ENCODE results near the gene NFATC4.
"Not testable (repeated sequence)": the region's sequence is repeated elsewhere in the genome, so short reads cannot be mapped to it uniquely, and the experiment has no call there.

Gene NFATC4

DNA sequence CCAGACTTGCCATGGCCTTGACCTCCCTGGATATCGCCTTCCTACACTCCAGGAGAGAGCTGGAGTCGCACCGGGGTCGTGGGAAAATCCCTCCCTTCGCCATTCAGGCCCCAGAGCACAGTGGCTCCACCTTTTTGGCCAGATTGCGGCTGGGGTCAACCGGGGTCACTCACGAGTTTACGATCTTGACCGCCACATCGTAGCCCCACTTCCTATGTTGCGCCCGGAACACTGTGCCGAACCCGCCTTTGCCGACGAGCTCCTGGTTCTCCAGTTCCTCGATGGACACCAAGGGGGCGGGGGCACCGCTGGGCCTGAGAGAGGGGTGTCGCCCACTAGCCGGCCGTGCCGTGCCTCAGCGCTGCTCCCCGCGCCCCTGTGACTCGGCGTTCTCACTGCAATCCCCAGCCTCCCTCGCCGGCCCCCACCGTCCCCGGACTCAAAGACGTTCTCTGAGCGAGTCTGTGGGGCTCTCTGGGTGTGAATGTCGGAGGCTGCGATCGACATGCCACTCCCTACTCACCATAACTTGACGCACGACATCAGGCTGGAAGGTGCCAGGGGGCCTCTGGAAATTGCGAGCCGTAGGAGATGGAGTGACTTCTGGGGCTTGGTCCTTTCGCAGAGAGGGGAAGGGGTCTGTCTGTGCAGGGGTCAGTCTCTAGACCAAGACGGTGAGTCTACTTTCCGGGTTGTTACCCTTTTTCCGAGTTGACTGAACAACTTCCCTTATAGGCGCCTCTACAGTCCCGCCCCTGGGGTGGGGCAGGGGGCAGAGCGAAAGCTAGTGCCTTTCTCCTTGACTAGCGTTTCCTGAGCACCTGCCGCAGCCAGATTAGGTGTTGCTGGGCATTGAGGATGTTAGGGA lies 28.5 kb upstream of the NFATC4 start, which contains the start of gene RIPK3:
Gene RIPK3 (minus strand): TSS at position 708 of the 868 bp plus-strand sequence. CDS start 165 bp downstream, at position 543.
- no peak for DNase-seq (ENCODE audit: low spot score)

DNA sequence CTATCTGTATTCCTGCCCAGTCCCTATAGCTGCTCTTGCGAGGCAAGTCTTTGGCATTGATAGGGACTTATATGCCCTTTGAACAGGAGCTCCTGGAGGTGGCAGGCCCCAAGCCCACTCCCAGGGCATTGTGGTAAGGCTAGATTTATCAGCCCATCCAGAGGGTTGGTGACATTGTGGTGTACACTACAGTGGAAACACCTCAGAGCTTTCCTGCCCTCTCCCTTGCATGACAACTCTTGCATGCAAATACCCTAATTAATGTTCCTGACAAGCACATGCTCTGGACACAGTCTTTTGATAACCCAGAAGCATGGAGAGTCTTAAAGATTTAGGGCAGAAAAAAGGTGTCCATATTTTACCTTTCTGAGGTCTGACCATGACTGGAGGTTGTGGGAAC lies 27.4 kb upstream of the NFATC4 start:
- DNase-seq (ENCODE audit: low spot score) = no peak

DNA sequence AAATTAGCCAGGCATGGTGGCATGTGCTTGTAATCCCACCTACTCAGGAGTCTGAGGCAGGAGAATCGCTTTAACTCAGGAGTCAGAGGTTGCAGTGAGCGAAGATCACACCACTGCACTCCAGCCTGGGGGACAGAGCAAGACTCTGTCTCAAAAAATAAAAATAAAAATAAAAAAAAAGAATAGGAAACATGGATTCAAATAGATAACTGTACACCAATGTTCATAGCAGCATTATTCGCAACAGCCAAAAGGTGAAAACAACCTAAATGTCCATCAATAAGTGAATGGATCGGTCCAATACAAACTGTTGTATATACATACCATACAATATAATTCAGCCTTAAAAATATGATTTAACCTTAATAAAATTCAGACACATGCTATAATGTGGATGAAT lies 25.1 kb upstream of the NFATC4 start:
- DNase-seq (ENCODE audit: low spot score) = no peak

DNA sequence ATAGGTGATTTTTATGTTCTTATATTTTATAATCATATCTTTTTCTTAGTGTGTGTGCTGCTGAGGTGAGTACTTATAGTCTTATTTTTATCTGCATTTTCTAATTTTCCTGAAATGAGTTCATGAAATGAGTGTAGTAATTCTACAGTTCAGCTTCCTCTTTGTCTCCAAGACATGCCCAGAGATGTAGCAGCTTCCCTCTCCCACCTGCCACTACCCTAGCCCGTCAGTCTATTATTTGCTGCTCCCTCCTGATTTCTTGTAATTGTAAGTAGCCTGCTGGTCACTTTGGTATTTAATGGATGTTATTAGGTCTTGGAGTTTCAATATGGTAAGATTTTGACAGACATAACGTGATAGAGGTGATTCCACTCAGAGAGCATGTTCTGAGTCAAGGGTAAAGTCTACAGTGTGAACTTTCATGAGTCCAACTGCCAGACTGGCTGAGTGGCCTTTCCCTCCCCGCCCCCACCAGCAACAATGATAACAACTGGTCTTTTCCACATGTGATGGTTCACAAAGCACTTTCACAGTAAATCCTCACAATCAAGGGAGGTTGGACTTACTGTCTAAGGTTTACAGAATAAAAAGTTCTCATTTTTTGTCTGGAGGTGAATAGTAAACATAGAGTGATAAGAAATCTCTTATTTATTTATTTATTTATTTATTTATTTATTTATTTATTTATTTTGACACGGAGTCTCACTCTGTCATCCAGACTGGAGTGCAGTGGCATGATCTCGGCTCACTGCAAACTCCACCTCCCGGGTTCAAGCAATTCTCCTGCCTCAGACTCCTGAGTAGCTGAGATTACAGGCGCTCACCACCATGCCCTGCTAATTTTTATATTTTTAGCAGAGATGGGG lies 24.0 kb upstream of the NFATC4 start:
- DNase-seq (ENCODE audit: low spot score) = no peak

DNA sequence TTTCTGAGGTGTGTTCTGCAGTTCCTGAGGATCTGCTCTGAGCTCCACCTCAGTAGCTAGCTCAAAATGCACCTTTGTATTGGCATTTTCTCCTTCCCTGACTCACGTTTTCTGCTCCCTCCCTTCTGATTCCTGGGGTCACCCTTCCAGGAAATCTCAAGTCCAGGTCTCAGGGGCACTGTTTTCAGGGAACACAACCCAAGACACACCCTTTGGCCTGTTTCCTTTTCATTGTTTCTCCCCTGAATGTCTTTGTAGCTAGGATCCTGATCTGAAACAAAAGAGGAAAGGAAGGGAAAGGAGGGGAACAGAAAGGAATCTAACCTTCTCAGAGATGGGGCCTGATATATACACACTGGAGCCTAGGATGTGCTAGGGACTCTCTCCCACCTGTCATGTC lies 20.9 kb upstream of the NFATC4 start:
- no peak for DNase-seq (ENCODE audit: low spot score)

DNA sequence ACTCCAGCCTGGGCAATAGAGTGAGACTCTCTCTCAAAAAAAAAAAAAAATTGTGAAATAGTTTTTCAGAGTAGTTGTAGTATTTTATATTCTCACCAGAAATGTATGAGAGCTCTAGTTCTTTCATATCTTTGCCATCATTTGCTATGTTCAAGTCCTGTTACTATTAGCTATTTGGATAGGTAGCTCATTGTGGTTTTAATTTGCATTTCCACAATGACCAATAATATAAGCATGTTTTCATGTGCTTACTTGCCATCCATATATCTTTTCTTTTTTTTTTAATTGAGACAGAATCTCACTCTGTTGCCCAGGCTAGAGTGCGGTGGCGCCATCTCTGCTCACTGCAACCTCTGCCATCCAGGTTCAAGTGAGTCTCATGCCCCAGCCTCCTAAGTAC lies 19.8 kb upstream of the NFATC4 start:
- no peak for DNase-seq (ENCODE audit: low spot score)

DNA sequence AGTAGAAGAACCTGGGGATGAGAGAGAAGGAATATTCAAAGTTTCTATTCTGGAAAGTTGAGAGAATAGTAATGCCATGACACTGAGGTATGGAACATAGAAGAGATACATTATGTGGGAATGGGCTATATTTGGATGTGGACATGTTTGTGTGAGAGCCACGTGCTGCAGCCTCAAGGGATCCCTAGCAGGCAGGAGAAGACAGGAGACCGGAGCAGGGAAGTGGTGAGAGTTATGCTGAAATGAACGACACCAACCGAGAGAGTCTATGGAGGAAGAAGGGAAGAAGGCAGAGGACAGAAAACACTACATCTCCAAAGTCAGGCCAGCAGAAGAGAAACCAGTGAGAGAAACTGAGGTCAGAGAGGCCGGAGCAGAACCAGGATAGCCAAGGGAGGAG lies 18.2 kb upstream of the NFATC4 start:
- no peak for DNase-seq (ENCODE audit: low spot score)

DNA sequence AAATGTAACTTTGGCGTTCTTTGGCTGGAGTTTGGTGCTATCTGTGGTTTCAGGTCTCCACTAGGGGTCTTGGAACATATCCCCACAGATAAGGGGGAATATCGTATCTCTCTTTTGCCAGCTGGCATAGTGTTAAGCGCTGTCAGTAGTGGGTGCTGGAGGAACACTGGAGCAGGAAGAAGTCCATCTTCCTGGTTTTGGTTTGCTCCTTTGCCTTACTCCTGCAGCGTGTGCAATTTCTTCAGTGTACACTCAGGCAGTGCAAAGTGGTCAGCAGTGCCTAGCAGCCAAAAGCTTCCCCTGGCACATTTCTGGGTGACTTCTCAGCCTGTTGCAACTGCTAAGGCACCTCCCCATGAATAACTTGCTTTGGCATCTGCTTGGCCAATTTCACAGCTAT lies 16.5 kb upstream of the NFATC4 start:
- no peak for DNase-seq (ENCODE audit: low spot score)

DNA sequence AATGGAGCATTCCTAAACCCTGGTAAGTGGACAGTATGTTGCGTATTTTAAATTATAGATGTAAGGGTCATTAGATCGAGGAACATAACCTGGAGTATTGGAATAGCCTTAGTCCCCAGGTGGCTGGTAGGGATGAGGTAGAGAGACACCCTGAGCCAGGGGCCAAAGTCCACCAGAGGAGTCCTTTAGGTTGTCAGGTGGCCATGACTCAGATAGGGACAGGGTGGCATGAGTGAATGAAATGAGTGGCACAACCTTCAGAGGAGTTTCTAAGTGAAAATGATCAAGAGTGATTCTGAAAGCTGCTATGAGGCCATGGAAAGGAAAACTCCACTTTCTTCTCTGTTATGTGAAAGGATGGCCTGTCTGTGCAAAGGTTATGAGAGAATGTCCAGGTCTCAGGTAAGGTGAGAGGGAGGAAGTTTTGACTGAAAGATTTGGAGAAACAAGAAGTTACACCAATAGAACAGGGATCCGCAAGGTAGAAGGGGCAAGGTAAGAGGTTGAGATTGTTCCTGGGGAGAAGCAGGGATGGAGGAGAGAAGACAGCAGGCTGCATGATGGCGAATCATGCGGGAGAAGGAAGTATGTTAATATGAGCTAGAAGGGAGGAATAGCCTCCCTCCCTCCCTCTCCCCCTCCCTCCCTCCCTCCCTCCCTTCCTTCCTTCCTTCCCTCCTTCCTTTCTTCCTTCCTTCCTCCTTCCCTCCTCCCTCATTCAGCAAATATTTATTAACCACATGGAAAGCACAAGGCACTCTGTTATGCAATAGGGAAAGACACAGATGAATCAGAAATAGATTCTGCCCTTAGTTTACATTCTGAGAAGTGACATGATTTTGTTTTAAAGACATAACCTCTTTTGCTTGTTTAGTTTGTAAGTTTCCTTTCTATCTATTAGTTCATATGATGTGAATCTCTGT lies 14.2 kb upstream of the NFATC4 start:
- DNase-seq (ENCODE audit: low spot score) = no peak

DNA sequence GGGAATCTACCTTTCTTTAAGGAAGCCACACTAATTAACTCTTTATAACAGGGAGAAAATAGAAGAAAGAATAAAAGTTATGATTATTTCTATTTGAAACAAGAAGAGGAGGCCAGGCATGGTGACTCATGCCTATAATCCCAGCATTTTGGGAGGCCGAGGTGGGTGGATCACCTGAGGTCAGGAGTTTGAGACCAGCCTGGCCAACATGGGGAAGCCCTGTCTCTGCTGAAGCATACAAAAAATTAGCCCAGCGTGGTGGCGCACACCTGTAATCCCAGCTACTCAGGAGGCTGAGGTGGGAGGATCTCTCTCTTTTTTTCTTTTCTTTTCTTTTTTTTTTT lies 13.5 kb upstream of the NFATC4 start:
- DNase-seq (ENCODE audit: low spot score) = not testable (repeated sequence)

DNA sequence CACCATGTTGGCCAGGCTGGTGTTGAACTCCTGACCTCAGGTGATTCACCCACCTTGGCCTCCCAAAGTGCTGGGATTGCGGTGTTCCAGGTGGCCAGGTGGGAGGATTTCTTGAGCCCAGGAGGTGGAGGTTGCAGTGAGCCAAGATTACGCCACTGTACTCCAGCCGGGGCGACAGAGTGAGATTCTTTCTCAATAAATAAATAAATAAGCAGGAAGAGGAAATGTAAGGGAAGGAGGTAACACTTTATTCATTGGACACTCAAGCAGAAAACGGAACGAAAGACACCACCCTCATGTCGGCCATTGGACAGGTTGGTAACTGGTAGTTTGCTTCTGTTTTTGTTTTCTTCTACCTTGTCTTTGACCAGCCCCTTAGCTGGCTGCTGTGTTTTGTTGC lies 13.0 kb upstream of the NFATC4 start:
- no peak for DNase-seq (ENCODE audit: low spot score)

DNA sequence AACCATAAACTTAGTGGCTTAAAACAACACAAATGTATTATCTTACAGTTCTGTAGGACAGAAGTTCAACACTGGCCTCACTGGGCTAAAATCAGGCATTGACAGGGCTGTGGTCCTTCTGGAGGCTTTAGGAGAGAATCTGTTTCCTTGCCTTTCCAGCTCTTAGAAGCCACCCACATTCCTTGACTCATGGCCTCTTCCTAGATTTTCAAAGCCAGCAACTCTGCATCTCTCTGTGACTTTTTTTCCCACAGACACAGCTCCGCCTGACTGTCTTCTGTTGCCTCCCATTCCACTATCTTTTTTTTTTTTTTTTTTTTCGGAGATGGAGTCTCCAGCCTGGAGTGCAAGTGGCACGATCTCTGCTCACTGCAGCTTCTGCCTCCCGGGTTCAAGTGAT lies 11.8 kb upstream of the NFATC4 start:
- no peak for DNase-seq (ENCODE audit: low spot score)

DNA sequence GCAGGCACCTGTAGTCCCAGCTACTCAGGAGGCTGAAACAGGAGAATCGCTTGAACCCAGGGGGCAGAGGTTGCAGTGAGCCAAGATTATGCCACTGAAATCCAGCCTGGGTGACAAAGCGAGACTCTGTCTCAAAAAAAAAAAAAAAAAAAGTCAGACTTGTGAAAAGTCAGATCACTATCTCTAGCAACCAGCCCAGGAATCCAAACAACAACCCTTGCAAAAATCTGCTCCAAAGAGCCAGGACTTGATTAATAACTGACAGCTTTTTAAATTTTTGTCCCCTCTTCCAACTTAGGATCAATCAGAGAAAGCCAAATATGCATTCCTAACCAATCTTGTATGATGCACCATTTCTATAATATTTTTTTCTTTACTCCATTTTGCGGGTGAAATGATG lies 7.7 kb upstream of the NFATC4 start:
- DNase-seq (ENCODE audit: low spot score) = no peak

DNA sequence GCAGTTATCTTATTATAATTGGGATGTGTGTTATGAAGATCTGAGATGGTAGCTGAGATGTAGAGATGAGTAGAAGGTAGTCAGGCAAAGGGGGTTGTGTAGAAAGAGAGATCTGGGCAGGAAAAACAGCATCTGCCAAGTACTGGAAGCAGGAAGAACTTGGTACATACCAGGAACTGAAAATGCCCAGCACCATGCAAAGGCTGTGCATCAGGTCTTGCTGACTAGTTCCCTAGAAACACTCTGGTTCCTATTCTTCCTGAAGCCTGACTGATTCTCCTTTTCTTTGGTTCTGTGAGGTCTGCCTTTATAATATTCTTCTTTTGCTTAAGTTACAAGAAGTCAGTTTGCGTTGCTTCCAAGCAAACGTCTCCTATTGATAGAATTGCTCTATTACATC lies 6.7 kb upstream of the NFATC4 start:
- DNase-seq (ENCODE audit: low spot score) = no peak

DNA sequence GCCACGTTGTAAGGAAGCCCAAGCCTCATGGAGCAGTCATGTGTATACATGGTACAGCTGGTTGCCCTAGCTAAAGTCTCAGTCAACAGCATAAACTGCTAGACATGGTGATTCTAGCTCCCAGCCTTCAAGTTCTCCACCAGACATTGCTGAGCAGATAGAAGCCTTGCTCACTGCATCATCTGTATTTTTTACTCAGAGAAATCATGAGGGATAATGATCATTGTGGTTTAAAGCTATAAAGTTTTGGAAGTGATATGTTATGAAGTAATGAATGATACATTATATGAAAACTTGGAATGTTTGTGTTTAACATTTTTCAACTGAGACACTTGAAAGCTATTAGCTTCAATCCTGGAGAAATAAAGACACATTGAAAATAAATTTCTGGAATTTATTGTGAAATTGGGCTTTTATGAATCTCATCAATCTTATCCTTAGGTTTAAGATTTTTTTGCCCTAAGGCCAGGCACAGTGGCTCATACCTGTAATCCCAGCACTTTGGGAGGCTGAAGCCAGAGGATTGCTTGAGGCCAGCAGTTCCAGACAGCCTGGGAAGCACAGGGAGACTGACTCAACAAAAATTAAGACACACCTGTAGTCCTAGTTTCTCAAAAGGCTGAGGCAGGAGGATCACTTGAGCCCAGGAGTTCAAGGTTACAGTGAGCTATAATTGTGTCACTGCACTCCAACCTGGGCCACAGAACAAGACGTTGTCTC lies 5.6 kb upstream of the NFATC4 start:
- DNase-seq (ENCODE audit: low spot score) = no peak

DNA sequence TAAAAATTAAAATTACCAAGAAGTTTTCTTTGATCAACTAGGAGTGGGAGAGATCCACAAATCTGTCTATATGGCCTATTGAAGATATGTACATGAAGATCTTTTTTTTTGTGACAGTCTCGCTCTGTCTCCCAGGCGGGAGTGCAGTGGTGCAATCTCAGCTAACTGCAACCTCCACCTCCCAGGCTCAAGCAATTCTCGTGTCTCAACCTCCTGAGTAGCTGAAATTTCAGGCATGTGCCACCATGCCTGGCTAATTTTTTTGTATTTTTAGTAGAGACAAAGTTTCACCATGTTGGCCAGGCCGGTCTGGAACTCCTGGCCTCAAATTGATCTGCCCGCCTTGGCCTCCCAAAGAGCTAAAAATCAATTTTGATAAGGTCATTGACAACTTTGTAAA lies 4.6 kb upstream of the NFATC4 start:
- DNase-seq (ENCODE audit: low spot score) = no peak

DNA sequence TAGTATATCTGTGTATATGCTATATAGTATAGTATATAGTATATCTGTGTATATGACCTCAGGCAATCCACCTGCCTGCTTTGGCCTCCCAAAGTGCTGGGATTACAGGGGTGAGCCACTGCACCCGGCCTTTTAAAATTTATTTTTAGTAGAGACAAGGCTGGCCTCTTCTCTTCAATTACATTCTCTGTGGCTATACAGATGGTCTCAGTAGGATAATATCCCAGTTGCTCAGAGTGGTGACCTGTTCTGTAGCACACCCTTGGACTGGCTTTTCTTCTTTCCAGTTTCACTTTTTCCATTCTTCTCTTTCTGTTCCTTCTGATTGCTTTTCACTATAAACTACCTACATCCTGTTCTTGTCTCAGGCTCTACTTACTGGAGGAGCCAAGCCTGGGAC lies 3.1 kb upstream of the NFATC4 start:
- no peak for DNase-seq (ENCODE audit: low spot score)

DNA sequence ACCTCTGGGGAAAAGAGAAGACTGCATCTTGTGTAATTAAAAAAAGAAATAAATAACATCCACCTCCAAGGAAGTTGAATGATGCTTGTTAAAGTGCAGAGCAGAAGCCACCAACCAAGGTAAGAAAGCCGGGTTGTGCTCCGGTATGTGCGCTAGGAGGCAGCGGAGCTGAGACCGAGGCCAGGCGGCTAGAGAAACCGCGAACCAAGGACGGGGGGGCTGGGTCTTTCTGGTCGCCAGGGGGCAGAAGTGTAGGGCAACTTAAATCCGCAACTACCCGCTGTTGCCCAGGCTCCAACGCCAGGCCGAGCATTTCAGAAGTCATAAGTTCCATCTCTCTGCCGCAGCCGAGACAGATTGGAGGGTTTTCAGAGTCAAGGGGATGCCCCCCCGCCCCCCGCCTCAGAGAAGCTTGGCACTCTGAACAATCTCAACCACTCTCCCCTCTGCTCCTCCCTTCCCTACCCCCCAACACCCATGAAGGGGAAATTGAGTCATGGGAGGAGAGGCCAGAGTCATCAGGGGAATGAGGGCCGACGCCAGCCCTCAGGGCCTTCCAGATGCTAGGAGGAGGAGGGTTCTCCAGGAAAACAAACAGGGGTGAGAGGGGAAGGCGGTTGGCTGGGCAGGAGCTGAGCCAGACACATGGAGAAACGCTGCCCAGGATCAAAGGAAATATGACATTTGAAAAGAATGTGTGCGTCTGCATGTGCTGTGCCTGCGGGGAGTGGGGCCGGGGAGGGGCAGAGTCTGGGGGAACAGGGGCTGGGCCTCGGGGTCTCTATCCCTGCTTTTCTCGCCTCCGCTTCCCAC lies 2.2 kb upstream of the NFATC4 start:
- DNase-seq (ENCODE audit: low spot score) = peak; percentile 68

DNA sequence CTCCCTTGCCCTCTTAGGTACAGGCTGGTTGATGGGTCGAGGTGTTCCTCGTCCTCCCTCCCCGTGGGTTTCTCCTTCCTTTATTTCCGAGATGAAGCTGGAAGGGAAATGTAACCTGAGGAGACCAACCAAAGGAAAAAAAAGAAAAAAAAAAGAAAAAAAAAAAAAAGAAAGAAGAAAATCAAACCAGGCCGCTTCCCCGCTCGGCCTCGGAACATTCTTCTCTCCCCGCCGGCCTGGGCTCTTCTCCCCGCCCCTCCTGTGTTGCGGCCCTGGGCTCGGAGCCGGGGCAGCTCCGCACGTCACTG lies 1.6 kb upstream of the NFATC4 start:
- no peak for DNase-seq (ENCODE audit: low spot score)

DNA sequence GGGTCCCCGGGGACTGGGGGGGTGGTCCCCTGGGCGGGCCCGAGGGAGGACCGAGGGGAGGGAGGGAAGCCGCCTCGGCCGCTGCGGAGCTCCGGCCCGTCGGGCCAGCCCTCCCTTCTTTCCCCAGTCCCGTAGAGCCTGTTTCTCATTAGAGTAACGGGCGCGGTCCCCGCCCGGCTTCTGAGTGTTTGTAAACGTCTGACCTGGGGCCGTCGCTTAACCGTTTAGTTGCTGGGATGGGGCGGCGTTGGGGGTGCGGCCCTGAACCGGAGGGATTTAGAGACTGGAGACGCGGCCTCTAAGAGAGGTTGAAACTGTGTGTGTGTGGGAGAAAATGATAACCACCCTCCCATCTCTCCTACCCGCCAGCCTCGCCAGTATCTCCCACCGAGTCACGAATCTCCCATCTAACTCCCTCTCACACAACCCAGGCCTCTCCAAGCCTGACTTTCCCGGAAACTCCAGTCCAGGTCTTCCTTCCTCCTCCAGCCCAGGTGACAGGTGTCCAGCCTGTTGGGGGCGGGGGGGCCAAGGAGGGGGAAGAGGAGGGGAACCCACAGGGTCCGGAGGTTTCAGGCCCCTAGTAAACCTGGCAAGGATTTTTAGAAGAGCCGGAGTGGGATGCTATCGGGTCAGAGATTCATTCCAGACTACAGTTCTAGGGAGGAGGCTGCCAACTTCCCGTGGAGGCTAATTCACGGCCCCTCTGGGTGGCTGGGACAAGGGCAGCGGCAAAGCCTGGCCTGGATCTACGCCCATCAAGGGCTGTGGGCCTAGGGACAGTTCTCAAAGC lies 1.1 kb upstream of the NFATC4 start:
- DNase-seq (ENCODE audit: low spot score) = no peak

Measured in hematopoietic multipotent progenitor cell treated with erythropoietin and hydrocortisone succinate and interleukin-3 and kit ligand, for 17 days (in vitro differentiated cells).